ENCODE measurements around the gene LY6G6C.
A peak's percentile ranks its signal among the peaks of the same experiment; 100 is the strongest.

The LY6G6C gene, protein sequence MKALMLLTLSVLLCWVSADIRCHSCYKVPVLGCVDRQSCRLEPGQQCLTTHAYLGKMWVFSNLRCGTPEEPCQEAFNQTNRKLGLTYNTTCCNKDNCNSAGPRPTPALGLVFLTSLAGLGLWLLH

DNA sequence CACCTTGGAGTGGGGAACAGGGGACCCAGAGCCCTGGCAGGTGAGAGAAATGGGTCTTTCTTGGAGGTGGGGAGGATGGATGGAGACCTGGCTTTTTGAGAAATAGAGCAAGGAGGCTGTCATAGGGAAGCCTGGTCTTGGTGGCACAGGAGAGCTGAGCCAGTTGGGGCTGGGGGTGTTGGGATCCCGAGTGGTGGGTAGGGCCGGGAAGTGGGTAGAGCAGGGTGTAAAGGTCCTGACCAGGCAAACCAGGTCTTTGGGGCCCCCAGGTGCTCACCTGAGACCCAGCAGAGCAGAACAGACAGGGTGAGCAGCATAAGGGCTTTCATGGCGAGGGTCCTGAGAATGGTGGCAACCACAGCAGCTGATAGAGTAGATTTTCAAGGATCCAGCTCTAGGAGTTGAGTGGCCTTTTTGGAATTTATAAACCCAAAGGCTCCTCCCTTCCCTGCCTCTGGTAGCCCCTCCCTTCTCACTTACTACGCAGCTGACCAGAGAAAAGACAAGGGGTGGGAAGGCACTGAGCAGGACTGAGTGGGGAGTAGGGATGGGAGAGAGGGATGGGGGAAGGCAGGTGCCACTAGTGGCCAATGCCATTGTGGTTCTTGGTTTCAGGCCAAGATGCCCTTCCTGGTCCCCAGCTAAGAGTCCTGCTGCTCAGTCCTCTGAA is at the start of gene LY6G6C:
Gene LY6G6C (minus strand): TSS at position 396 of the 670 bp plus-strand sequence. CDS start 67 bp downstream, at position 329.
- DNase-seq (ENCODE audit: low read depth in 2 of 2), result no peak

DNA sequence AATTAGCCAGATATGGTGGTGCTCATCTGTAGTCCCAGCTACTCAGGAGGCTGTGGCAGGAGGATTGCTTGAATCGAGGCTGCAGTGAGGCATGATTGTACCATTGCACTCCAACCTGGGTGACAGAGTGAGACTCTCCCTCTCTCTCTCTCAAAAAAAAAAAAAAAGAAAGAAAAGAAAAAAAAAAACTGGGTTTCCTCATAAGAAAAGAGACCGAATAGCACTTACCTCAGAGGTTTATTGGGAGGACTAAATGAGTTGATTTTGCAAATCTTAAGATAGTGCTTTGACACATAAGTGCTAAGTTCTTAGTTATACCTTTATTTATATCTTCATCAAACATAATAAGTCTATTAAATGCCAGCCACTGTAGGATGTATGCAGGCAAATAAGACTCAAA is 49.3 kb upstream of the LY6G6C start:
- no peak for DNase-seq (ENCODE audit: low read depth in 2 of 2)

DNA sequence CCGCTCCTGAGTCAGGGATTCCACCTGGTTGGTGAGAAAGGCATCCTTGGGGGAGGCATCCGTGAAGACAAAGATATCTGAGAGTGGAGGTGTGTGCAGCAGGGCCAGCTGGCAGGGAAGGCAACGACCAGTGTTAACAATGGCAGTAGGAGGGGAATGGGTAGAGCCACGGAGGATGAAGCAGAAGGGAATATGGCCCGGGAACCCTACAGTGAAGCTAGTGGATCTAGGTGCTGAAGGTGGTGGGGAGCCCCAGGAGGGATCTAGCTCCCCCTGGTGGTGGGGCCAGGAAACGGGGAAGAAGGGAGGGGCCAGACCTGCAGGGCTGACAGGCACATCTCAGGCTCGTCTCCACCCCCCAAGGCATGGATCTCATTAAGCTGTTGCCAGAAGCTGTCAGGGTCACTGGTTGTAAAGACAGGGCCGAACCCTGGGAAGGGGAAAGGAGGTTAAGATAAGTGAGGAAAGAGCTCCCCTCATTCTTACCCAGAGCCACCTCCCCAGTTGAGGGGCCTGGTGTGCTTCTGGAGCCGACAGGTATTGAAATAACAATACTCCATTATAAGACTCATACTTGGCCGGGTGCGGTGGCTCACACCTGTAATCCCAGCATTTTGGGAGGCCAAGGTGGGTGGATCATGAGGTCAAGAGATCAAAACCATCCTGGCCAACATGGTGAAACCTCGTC is 48.3 kb upstream of the LY6G6C start:
- peak; percentile 65 to 74 for DNase-seq (ENCODE audit: low read depth in 2 of 2)

DNA sequence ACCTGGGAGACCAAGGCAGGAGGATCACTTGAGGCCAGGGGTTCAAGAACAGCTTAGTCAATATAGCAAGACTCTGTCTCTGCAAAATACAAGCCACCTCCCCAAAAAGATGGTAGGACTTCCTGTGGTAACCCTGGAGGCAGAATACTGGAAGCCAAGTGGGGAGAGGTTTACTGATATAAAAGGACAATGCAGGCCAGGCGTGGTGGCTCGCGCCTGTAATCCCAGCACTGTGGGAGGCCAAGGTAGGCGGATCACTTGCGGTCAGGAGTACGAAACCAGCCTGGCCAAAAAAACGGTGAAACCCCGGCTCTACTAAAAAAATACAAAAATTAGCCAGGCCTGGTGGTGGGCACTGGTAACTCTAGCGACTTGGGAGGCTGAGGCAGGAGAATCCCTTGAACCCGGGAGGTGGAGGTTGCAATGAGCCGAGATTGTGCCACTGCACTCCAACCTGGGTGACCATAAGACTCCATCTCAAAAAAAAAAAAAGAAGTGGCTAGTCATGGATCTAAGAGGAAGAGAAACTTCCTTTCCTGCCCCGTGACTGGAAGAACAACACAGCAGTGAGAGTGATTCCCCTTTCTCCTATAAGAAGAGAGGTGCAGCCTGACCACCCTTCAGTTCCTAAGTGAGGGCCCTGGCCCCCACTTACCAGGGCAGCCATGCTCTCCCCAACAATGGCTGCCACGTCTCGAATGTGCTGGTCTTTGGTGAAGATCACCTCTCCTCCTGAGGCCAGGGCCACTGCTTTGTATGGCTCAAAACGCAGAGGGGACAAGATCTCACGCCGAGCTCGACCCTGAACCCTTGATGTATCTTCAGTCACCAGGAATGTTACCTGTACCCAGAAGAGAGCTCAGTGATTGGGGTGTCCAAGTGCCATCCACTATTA is 47.1 kb upstream of the LY6G6C start:
- no peak for DNase-seq (ENCODE audit: low read depth in 2 of 2)

DNA sequence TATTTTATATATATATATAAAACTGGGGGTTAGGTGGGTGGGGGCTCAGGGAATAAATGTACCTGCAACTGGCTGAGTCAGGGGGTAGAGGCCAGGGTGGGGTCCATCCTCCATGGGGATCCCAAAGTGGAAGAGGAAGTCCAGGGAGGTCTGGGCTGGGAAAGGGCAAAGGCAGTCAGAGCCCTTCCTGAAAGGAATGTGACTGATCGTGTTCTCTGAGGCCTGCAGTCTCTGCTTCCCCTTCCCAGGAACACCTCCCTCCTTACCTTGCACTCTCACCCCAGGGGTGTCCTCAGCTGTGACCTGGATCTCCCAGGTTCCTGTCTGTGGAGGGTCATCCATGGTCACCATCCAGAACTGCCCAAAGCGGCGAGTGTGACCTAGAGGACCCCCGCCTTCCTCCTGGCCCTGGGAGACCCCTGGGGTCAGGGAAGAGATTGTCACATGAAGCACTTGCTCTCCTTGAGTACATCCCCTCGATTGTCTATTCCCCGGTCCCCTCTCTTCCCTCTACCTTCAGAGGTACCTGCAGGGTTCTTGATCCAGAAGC is 45.6 kb upstream of the LY6G6C start:
- no peak for DNase-seq (ENCODE audit: low read depth in 2 of 2)

DNA sequence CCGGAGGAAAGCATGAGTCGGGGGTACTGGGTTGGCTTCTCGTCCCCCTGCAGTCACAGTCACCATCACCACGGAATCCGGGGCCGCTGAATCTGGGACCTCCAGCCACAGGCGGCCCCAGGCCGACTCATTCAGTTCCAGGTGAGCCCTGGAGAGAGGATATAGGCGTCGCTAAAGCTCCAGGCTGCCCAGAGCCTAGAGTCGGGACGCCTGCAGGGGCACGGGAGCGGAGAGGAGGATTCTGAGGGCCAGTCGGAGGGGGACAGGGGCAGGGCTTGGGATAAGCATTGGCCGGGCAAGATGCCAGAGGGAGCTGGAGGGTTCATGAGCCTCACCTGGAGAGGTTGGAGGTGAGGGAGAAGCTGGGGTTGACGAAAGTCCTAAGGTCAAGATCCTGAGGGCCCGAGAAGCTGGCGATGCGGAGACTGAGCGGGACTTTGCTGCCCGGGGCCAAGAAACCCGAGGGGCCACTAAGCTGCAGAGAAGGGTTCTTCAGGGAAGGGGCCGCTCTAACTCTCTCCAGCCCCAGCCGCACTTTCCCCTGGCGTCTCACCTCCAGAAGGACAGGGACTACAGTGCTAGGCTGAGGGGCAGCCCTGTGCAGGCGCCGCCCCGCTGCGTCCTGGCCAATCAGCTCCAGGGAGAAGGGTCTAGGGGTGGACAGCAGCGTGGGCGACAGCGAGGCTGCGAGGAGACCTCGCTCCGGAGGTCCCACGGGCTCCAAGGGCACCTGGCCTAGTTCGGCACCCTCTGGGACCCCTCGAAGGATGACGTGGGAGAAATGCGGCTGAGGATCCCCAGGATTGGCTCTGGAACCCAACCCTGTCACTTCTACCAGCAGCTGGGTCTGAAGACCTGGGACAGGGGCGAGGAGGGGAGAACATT is 44.6 kb upstream of the LY6G6C start:
- no peak for DNase-seq (ENCODE audit: low read depth in 2 of 2)

DNA sequence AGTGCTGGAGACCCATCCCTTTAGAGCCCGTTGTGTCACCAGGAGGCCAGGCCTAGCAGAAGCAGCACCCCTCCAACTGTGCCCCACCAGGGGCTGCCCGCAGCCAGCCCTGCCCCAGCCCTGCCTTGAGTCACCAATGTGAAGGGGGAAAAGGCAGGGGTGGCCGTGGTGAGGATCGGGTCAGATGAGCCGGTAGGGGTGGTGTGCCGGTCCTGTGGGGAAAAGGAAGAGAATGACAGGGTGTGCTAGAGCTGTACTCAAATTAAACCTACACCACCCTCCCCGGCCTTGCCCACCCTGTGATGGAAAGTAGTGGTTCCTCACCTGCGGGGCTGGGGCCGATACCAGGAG is 44.0 kb upstream of the LY6G6C start:
- no peak for DNase-seq (ENCODE audit: low read depth in 2 of 2)

DNA sequence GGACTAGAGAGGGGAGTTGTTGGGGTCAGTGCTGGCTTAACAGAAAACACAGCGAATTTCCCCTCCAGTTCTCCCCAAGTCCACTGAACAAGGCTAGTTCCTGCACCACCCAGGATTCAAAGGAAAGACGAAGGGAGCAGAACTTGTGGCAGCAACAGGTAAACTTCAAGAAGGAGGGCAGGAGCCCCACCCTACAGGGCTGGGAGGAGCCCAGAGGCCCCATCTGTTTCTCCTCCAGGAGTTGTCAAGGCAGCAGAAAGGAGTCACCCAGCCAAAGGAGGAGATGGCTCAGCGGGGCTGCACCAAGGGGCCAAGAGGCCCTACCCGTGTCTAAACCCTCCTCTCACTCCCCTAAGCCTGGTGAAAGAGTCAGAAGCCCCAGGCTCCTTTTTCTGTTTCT is 42.7 kb upstream of the LY6G6C start:
- DNase-seq (ENCODE audit: low read depth in 2 of 2), result no peak

DNA sequence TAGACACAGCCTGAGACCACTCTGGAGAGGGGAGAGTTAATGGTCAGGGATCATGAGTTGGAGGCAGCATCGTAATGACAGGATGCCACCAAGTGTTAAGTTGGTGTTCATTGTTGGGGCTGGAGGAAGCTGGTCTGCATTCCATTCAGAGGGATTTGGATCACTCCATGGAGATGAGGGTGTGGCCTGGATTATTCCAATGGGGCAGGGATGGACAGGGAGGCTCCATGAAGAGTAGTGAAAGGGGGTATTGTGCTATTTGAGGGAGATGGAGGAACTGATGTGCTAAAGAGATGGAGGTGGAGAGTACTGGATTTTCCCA is 42.0 kb upstream of the LY6G6C start:
- no peak for DNase-seq (ENCODE audit: low read depth in 2 of 2)

DNA sequence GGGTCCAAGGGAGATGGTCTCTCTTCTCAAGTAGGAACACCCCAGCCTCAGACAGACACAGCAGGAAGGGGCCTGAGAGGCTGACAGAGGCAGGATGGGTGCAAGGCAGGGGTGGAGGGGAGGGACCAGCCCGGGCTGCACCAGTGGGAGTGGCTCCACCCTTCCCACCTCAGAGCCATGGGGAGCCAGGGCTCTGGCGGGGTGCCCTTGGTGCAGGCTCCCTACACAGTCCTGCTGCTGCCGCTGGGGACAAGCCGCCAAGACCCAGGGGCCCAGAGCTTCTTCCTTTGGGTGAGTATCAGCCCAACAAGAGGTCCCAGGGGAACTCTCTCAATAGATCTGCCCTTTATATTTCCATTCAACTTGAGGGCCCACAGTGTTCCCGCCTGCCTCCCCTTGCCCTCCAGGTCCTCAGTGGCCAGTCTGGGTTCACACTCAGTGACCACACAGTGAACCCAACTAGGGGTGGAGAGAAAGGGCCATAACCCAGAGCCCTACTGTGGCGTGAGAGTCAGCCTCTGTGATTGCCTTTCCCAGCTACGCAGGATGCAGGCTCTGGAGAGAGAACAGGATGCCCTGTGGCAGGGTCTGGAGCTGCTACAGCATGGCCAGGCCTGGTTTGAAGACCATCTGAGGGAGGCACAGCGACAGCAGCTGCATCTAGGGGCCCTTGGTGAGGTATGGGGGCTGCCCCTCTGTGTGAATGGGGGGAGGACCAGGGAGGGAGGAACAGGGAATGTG is 41.5 kb upstream of the LY6G6C start:
- DNase-seq (ENCODE audit: low read depth in 2 of 2), result no peak

DNA sequence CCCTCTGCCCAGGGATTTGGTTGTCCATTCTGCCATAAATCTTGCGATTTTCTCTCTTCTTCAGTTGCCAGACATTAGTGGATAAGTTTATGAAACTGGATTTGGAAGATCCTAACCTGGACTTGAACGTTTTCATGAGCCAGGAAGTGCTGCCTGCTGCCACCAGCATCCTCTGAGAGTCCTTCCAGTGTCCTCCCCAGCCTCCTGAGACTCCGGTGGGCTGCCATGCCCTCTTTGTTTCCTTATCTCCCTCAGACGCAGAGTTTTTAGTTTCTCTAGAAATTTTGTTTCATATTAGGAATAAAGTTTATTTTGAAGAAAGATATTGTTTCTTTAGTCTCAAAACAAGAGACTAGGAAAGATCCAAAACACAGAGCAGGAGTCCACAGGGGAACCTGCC is 40.8 kb upstream of the LY6G6C start, which contains the start of gene SAPCD1:
Gene SAPCD1 (plus strand): TSS at position 301 of the 400 bp plus-strand sequence. CDS start 399 bp downstream, outside the sequence.
- DNase-seq (ENCODE audit: low read depth in 2 of 2), result no peak

DNA sequence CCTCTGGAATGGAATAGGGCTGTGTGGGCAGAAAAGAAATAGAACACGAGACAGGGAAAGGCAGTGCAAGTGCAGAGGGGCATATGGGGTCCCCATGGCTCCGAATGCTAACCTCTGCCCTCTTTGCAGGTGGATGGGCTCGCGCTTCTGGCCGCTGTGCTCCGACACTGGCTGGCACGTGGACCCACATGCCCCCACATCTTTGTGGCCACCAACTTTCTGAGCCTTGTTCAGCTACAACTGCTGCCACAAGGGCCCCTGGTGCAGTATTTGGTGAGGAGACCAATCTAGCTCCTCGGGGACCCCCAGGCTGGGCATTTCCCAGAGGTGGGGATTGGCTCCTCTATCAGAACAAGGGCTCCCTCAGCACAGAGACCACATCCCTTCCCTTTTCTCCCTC is 39.8 kb upstream of the LY6G6C start:
- DNase-seq (ENCODE audit: low read depth in 2 of 2), result no peak

DNA sequence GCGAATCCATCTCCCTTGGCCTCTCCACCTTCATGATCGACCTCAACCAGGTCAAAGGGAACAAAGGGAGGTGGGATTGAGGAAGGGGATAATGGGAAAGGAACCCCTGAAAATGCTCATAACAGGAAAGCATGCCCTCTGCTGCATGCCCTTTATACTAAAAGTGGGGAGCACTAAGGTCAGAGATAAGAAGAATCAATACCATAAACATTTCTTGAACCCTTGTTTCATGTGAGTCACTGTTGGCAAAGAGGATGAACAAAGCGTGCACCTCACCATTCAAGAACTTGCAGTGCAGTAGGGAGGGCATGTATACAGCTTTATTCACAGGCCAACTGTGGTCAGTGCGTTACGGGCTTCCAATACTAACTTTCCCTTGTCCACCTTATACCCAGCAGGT is 39.2 kb upstream of the LY6G6C start:
- DNase-seq (ENCODE audit: low read depth in 2 of 2), result no peak

DNA sequence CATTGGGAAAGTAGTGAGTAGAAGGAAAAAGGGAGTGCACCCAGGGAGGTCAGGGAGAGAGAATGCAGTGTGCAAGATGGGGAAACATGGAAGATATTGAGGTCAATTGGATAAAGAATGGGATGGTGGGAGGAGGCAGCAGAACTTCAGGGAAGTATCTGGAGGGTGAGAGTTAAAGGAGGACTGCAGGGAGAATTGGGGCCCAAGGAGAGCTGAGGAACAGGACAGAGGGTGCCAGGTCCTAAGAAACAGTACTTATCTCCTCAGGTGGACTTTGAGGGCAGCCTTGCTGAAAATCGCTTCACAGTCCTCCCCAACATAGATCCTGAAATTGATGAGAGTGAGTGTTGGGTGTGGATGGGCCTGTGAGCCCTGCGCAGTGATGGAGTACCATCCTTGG is 36.7 kb upstream of the LY6G6C start:
- no peak for DNase-seq (ENCODE audit: low read depth in 2 of 2)

DNA sequence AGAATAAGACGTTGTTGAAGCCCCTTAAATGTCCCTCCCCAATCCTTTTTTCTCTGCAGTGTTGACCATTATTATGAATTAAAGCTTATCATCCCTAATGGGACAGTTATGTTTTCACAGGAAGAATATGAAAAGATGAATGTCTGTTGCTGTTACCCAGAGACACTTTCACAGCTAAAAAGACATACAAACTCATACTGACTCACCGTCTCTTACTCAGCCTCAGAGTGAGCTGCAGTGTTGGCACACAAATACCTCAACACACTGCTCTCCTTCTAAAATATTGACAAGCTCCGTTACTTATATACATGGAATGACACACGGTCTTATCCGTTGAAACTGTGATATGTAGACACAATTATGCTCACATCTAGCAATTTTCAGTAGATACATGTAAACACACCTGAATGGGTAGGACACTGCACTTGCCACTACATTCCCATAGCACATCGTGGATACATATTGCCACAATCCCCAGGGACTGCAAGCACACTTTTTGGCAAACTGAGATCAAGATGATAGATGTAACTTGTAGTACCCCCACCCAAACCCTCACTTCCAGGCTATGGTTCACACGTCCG is 31.3 kb upstream of the LY6G6C start:
- no peak for DNase-seq (ENCODE audit: low read depth in 2 of 2)

DNA sequence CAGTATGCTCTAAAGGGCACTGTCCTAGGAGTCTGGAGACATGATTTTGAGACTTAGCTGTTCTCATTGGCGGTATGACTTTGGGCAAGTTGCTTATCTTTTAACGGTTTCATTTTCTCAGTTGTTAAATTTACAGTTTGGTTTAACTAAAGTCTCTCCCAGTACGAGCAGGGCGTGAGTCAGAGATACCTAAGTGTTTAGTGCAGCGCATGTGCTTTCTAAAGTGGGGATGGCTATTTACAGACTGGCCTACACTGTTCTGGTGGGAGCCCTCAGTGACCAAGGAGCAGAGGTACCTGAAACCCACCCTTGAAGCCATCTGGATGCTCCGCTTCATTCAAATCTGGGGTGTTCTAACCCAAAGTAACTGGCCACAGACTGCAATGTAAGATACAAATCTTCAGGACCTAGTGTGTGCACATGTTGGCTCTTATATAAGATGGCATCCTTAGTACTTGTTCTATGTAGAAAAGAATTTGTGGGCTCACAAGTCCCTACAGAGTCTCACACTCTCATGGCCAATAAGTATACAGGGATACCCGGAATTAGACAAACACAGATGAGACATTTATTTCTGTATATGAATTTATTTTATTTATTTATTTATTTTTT is 29.0 kb upstream of the LY6G6C start:
- DNase-seq (ENCODE audit: low read depth in 2 of 2), result no peak

DNA sequence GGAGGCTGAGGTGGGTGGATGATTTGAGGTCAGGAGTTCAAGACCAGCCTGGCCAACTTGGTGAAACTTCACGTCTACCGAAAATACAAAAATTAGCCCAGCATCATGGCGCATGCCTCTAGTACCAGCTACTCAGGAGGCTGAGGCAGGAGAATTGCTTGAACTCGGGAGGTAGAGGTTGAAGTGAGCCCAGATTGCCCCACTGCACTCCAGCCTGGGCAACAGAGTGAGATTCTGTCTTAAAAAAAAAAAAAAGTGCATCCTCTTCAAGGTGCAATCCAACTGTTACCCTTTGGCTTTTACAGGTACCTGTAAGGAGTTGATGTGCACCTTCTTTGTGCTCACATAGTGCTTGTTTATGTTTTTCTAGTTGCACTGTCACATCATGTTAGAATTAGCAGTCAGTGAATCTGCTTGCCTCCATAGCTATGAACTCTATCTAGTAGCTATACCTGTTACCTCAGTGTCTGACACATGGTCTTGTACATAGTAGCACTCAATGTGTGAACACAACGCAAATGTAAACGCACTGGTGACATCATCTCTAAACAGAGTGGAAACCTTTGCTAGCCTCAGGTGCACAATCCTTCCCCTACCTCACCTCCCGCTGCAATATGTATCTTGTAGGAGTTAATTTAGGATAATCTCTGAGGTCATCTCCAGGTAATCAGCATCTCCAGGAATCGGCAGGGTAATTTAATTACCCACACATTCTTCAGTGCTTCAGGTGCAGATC is 27.9 kb upstream of the LY6G6C start:
- DNase-seq (ENCODE audit: low read depth in 2 of 2), result no peak

DNA sequence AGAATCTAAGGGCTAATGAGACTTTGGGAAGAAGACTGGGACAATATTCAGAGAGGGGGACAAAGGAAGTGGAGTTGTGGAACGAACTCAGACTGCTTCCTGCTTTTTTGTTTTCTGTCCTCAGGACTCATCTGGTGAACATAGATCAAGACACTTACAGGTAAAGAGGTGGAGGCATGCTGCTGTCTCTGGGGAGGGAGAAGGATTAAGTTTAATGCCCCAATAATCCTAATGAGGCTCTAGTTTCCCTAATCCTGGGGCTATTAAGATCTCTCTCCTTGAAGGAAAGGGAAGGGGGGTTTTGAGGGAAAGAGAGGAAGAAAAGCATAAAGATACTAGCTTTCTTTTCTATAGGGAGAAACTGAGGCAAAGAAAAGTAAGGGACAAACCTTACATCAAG is 22.9 kb upstream of the LY6G6C start:
- no peak for DNase-seq (ENCODE audit: low read depth in 2 of 2)

DNA sequence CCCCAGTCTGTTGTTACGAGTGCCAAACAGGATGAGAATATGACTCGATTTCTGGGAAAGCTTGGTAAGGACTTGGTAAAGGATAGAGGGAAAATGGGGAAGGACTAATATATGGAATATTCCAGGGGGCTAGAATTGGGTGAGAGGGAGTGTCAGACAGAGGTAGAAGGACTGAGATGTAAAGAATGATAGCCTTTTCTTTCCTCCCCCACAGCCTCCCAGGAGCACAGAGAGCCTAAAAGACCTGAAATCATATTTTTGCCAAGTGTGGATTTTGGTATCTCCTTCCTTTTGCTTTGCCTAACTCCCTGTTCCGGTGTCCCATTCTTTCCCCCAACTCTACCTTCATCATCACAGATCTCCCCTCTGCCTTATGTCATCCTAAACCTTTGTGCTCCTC is 21.3 kb upstream of the LY6G6C start:
- DNase-seq (ENCODE audit: low read depth in 2 of 2), result no peak

All from stimulated activated CD8-positive, alpha-beta memory T cell treated with anti-CD3 and anti-CD28 coated beads, Interleukin-15, amount 100 ng/mL, for 48 hours (primary cell).